Measurements from ENCODE around the gene ARL10. TPM values are rescaled to one million over a fixed set of nuclear protein-coding genes. Genes with fewer than 3 reads are reported as not detected.

The ARL10 gene
- total RNA-seq, 3 donors from 2014 or later, result 5.6 to 17.7 (median 6.6) TPM

- H3K4me1 ChIP-seq, result peaks cover 2 to 3% of the 10 kb centered on the region in 2 donors
- TF ChIP-seq POLR2A (IDR thresholded peaks at IDR 0.05) (no peak), POLR2AphosphoS5 (IDR thresholded peaks at IDR 0.05) (no peak)
- TF ChIP-seq, protein P1, sequence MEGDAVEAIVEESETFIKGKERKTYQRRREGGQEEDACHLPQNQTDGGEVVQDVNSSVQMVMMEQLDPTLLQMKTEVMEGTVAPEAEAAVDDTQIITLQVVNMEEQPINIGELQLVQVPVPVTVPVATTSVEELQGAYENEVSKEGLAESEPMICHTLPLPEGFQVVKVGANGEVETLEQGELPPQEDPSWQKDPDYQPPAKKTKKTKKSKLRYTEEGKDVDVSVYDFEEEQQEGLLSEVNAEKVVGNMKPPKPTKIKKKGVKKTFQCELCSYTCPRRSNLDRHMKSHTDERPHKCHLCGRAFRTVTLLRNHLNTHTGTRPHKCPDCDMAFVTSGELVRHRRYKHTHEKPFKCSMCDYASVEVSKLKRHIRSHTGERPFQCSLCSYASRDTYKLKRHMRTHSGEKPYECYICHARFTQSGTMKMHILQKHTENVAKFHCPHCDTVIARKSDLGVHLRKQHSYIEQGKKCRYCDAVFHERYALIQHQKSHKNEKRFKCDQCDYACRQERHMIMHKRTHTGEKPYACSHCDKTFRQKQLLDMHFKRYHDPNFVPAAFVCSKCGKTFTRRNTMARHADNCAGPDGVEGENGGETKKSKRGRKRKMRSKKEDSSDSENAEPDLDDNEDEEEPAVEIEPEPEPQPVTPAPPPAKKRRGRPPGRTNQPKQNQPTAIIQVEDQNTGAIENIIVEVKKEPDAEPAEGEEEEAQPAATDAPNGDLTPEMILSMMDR (IDR thresholded peaks at IDR 0.05), result no peak
- DNase-seq (ENCODE audit: low spot score in 2 of 2), result no peak
- intact Hi-C loops (cut with DNase I; ENCODE audit: low total_unique reads), result no loop called here
- H3K27ac ChIP-seq, result no peak overlapping the region
- no peak overlapping the region for H3K4me3 ChIP-seq
- H3K9me3 ChIP-seq, result no peaks in the 10 kb centered on the region
- no peaks in the 10 kb centered on the region for H3K36me3 ChIP-seq
- no peaks in the 10 kb centered on the region for H3K27me3 ChIP-seq
Observed at GRCh38 chr5:176392526-176392925, 27.2 kb downstream of the ARL10 start.

GRCh38 chr5:176394096-176394495 lies 28.8 kb downstream of the ARL10 start:
- no peaks in the 10 kb centered on the region for H3K9me3 ChIP-seq
- H3K36me3 ChIP-seq, result no peaks in the 10 kb centered on the region
- no peaks in the 10 kb centered on the region for H3K27me3 ChIP-seq
- intact Hi-C loops (cut with DNase I; ENCODE audit: low total_unique reads), result no loop called here
- H3K4me3 ChIP-seq, result no peak overlapping the region
- no peak for TF ChIP-seq POLR2A (IDR thresholded peaks at IDR 0.05)
- TF ChIP-seq POLR2AphosphoS5 (IDR thresholded peaks at IDR 0.05), result no peak
- TF ChIP-seq, protein P1 (IDR thresholded peaks at IDR 0.05), result no peak
- no peaks in the 10 kb centered on the region for H3K4me1 ChIP-seq
- DNase-seq (ENCODE audit: low spot score in 2 of 2), result no peak
- H3K27ac ChIP-seq, result no peak overlapping the region

DNA sequence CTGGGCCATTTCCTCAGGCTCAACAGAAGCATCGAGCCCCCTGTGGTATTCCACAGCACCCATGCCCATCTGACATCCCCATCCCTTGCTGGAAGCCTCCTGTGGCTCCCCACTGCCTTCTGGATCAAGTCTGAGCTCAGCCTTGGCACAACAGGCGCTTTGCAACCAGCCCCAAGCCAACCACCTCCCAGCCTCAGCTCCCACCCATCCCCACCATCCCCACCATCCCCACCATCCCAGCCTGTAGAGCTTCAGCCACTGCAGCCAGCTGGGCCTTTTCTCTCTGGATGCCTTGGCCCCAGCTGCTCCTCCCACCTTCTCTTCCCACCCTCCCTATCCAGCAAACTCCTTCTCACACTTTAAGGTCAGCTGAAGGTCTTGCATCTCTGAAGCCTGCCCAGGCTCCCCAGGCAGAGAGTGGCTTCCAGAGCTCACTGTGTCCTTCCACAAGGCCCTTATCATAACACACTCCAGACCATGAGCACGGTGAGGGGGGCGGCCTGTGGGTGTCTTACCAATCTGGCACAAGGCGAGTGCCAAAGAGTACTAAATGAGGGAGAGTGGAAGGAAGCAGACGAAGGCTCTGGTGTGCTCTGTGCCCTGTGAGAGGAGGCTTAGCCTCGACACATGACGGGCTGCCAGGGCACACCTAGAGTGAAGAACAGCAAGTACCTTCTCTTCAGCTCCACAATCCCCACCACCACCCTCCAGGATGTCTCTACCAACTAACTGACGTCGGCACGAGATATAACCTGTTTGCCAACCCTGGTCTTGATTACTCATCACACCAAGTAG lies 29.8 kb downstream of the ARL10 start:
- TF ChIP-seq POLR2AphosphoS5 (IDR thresholded peaks at IDR 0.05) (no peak), POLR2A (IDR thresholded peaks at IDR 0.05) (no peak)
- TF ChIP-seq, protein P1 (IDR thresholded peaks at IDR 0.05), result no peak
- intact Hi-C loops (cut with DNase I; ENCODE audit: low total_unique reads), result no loop called here
- no peak overlapping the region for H3K4me3 ChIP-seq
- H3K27me3 ChIP-seq, result no peaks in the 10 kb centered on the region
- H3K36me3 ChIP-seq, result no peaks in the 10 kb centered on the region
- no peak for DNase-seq (ENCODE audit: low spot score in 2 of 2)
- H3K9me3 ChIP-seq, result no peaks in the 10 kb centered on the region
- H3K4me1 ChIP-seq, result no peaks in the 10 kb centered on the region
- H3K27ac ChIP-seq, result no peak overlapping the region

DNA sequence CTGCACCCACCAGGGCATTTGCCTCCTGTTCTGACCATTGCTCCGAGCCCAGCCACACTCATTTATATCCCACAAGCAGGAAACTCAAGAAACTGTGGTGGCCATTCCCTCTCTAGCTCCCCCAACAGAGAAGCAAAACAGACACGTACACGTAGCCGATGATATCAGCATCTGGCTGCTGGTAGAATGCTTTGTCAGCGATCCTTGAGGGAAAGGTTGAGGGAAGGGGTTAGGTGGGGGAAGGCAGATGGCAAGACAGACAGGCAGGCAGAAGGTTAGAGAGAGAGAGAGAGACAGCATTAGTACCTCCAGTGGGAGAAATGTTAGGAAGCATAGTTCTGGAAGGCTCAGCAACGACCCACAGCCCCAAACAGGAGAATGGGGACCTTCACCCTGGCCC lies 31.0 kb downstream of the ARL10 start:
- no peak for DNase-seq (ENCODE audit: low spot score in 2 of 2)
- no peaks in the 10 kb centered on the region for H3K9me3 ChIP-seq
- intact Hi-C loops (cut with DNase I; ENCODE audit: low total_unique reads), result no loop called here
- peak overlapping the region in 1 of 2 donors; percentile 48 for H3K27ac ChIP-seq
- no peak for TF ChIP-seq POLR2A (IDR thresholded peaks at IDR 0.05)
- no peak for TF ChIP-seq POLR2AphosphoS5 (IDR thresholded peaks at IDR 0.05)
- TF ChIP-seq, protein P1 (IDR thresholded peaks at IDR 0.05), result no peak
- no peaks in the 10 kb centered on the region for H3K4me1 ChIP-seq
- no peak overlapping the region for H3K4me3 ChIP-seq
- H3K27me3 ChIP-seq, result no peaks in the 10 kb centered on the region
- H3K36me3 ChIP-seq, result no peaks in the 10 kb centered on the region

DNA sequence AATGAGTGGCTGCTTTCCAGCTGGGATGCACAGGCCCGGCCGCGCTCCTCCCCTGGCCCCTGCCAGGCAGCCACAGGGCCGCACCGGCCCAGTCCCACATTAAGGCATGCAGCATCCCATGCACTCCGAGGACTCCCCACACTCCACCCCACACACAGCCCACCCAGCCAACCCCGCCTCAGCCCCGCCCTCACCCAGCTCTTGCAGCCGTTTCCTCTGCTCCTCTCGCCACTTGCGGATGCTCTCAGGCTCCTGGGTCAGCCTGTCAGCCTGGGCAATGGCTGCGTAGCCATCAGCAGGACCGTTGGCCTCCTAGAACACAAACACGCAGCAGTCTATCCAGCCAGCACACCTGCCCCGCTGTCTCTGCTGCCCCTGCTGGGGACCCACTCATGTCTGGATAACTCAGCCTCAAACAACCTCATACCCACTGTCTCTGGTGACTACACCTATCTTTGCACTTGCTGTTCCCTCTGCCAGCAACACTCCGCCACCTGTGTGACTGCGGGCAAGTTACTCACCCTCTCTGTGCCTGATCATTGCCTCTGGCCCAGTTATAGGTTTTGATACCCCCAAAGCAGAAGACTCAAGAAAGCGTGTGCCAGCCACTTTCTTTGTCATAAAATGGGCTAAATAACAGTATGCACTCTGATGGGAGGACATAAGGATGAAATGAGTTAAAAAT lies 32.6 kb downstream of the ARL10 start:
- H3K9me3 ChIP-seq, result no peaks in the 10 kb centered on the region
- TF ChIP-seq, protein P1 (IDR thresholded peaks at IDR 0.05), result no peak
- TF ChIP-seq POLR2AphosphoS5 (IDR thresholded peaks at IDR 0.05) (no peak), POLR2A (IDR thresholded peaks at IDR 0.05) (no peak)
- no peak for DNase-seq (ENCODE audit: low spot score in 2 of 2)
- H3K36me3 ChIP-seq, result no peaks in the 10 kb centered on the region
- no peaks in the 10 kb centered on the region for H3K4me1 ChIP-seq
- H3K27ac ChIP-seq, result no peak overlapping the region
- H3K4me3 ChIP-seq, result no peak overlapping the region
- no peaks in the 10 kb centered on the region for H3K27me3 ChIP-seq
- intact Hi-C loops (cut with DNase I; ENCODE audit: low total_unique reads), result no loop called here

Measured in breast epithelium (tissue), 4 donors.